SK-N-DZ (cell line): ENCODE measurements around the gene TNFRSF4. TPM values are rescaled to one million over a fixed set of nuclear protein-coding genes. Genes with fewer than 3 reads are reported as not detected.
"Not testable (repeated sequence)": the region's sequence is repeated elsewhere in the genome, so short reads cannot be mapped to it uniquely, and the experiment has no call there.

Source experiments
- DNase-seq: peaks from one replicate; pipeline ENCODE4 v3.0.0-alpha.2; 2015; ENCODE audit warnings: low spot score
- polyA plus RNA-seq, 2 experiments: library from polyadenylated mRNA; depleted of rRNA; stranded (reverse); fragments of >200 nt; gene quantifications; 2 replicates each; pipeline ENCODE4 v1.2.3, GENCODE V29; 2014

Gene TNFRSF4
- 0.10 and 0.36 TPM in 2 replicates for polyA plus RNA-seq (2014; cell fraction: cytosol; rRNA removed)
- polyA plus RNA-seq (2014; cell fraction: nucleus; rRNA removed): 2.2 and 2.8 TPM in 2 replicates

- no peak for DNase-seq
Observed at GRCh38 chr1:1213345-1214265, at the start of gene TNFRSF4. TNFRSF4 (minus strand) TSS chr1:1214153; CDS start chr1:1214127, 26 bp downstream.

- no peak for DNase-seq
Observed at GRCh38 chr1:1262758-1263157, 48.8 kb upstream of the TNFRSF4 start.

DNA sequence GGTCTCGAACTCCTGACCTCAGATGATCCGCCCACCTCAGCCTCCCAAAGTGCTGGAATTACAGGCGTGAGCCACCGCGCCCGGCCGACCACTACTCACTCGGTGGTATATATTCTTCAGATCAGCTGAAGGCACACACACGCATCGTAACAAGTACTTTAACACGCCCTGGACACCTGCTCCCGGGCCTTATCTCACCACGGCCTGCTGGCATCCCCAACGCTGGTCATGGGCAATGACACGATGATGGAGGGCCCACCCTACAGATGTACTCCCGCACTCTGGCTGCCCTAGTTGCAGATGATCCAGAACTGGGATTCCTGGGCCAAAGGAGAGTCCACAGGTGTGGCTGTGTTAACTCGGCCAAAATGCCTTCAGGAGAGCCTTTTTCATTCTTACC lies 48.1 kb upstream of the TNFRSF4 start:
- no peak for DNase-seq

DNA sequence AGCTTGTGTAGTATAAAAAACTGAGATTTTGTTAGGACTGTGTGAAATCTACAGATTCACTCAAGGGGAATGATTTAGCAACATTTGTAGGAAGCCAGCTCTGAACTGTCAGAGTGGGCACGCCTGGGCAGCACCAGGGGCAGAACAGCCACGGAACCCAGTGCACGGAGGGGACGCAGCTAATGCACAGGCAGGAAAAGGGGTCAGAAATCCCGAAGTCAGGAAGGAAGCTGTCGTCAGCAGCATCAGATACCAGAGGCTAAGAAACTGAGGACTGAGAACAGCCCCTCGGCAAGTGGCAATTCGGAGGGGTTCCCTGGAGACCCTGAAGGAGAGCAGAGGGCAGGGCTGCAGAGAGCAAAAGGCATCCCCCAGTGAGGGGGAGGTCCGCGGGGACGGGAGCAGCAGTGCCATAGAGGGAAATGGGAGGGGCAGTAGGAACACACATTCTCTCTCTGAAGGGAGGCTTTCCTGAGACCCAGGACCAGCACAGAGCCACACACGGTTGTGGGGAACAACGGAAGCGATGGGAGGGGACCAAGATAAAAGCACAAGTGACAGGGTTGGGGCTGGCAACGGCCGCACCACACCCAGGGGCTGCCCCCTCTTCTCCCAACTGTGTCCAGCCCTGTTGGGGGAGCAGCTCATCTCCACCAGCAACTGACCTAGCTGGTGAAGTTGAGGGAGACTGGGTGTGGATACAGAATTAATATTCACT lies 47.0 kb upstream of the TNFRSF4 start:
- no peak for DNase-seq

DNA sequence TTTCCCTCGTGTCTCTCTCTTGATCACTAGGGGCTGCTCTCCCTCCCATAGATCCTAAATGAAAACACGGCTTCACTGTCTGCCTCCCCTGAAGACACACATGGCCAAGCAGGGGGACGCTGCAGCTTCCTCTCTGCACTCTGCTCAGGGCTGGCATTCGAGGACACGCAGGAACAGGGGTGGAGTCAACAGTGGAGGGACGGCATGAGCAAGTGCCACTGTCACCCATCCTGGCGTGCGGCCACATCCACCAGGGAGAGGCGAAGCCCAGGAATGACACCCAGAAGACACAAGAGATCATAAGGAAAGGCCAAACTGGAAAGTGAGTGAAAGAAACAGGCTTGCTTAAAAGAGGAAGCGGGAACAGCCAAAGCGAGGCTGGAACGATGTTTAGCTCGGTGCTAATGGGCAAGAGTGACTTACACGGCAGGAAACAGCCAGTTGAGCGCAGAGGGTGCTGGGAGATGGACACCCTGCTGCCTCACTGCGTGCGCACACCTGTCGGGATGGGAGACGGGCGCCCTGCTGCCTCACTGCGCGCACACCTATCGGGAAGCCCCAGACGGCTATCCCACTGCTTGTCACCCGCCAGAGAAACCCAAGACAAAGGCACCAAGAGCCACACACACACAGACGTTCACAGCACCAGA lies 46.1 kb upstream of the TNFRSF4 start:
- no peak for DNase-seq

- no peak for DNase-seq
Observed at GRCh38 chr1:1259540-1259939, 45.6 kb upstream of the TNFRSF4 start.

- no peak for DNase-seq
Observed at GRCh38 chr1:1259119-1259488, 45.2 kb upstream of the TNFRSF4 start.

DNA sequence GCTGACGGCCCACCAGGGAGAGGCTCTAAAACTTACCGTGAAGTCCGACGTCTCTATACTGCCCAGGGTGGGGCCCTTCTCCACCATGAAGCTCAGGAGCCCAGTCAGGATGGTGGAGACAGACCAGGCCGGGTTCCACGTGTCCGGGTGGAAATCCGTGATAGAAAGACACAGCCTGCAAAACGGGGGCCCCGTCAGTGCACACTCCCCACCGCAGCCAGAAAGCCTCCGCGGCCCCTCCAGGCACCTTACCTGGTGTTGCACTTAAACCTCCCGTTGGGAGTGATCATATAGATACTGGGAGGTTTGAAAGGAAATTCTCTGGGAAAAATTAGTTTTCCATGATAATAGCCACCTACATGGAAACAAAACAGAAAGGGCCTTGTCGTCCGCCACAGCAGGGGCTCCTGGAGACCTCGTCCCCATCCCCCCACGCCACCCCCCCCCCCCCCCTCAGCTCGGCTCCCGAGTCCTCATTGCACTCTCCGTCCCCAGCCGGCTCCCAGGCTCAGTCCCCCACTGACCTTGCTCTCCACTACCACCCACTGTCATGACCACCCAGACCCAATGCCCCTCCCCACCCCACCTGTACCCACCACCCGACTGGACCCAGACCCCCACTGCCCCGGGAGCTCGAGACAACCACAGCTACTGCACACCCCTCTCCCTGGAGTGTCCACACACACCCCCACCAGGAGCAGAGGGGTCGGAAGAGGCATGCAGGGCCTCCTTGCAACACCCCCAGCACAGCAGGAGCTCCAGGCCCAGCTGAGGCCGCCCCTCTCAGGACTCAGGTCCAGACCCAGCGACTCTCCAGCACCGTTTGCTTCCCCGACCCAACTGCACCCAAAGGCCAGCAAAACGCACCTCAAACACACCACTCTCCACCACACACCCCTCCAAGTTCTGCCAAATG lies 43.3 kb upstream of the TNFRSF4 start:
- no peak for DNase-seq

- no peak for DNase-seq
Observed at GRCh38 chr1:1255611-1256010, 41.7 kb upstream of the TNFRSF4 start.

DNA sequence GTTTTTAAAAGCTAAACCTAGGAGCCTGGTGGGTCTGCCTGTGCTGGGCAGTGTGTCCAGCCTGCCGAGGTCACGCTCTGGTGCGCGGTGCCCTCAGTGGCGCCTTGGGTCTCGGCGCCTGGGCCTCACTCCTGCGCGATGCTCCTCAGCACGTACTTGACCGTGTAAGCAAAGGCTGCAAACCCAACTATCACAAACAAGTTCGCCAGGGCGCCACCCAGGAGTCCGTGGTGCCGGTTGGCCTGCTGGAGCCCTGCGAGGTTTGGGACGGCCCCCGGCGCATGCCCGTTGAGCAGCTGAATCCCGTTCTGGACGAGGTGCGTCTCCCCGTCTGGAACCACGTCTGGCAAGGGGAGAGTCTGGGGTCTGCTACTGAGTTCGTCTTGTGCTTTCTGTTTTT lies 41.1 kb upstream of the TNFRSF4 start:
- no peak for DNase-seq

DNA sequence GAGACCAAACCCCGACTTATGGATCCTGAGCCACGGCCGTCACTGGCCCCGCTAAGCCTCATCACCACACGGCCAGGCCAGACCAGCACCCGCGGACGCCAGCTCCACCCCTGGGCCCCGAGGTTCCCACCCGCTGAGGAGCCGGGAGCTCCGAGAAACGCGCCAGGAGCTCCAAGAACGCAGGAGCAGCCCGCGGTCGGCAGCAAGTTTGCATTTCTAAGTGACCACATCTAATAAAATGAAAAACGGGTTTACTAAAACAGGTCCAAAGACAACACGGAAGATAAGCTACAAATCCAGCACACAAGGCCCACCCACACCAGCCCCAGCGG lies 40.7 kb upstream of the TNFRSF4 start:
- no peak for DNase-seq

DNA sequence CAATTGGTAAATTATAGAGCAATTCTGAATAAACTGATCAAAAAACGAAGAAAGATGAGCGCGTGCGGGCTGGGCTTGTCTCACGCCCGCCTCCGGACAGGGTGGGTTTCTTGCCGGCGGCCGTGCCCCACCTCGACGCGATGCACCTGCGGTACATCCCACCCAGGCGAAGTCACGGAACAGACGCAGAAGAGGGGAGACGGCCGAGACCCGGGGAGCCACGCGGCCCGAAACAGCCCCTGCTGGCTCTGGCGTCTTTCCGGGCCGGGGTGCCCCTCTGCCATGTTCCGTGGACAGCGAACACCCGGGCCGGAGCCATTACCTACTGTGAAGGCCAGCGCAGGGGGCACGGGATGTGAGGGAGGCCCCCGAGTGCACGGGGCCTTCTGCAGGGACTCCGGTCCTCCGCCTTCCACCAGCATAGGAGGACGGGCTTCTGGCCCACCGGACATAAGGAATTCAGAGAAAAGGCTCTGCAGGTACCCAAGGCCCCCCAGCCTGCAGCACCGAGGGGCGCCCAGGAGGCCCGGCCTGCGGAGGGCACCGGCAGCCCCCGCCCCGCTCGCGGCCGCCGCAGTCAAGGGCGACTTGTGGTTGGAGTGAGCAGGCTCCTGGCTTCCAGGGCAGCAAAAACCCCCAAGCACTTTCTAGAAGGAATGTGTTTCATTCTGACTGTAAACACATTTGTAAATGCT lies 40.2 kb upstream of the TNFRSF4 start:
- no peak for DNase-seq

GRCh38 chr1:1253314-1253713 lies 39.4 kb upstream of the TNFRSF4 start:
- DNase-seq: no peak

GRCh38 chr1:1250786-1251284 lies 36.9 kb upstream of the TNFRSF4 start:
- DNase-seq: no peak

DNA sequence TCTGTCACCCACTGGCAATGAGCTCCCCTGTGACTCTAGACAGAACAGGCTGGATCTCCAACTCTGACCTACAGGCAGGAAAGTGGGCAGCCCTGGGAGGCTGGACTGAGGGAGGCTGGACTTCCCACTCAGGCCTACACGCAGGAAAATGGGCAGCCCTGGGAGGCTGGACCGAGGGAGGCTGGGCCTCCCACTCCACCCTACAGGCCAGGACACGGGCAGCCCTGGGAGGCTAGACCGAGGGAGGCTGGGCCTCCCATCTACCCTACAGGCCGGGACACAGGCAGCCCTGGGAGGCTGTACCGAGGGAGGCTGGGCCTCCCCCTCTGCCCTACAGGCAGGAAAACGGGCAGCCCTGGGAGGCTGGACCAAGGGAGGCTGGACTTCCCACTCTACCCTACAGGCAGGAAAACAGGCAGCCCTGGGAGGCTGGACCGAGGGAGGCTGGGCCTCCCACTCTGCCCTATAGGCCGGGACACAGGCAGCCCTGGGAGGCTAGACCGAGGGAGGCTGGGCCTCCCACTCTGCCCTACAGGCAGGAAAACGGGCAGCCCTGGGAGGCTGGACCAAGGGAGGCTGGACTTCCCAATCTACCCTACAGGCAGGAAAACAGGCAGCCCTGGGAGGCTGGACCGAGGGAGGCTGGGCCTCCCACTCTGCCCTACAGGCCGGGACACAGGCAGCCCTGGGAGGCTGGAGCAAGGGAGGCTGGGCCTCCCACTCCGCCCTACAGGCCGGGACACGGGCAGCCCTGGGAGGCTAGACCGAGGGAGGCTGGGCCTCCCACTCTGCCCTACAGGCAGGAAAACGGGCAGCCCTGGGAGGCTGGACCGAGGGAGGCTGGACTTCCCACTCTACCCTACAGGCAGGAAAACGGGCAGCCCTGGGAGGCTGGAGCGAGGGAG lies 34.3 kb upstream of the TNFRSF4 start:
- DNase-seq: not testable (repeated sequence)

- no peak for DNase-seq
Observed at GRCh38 chr1:1247341-1247913, 33.5 kb upstream of the TNFRSF4 start.

DNA sequence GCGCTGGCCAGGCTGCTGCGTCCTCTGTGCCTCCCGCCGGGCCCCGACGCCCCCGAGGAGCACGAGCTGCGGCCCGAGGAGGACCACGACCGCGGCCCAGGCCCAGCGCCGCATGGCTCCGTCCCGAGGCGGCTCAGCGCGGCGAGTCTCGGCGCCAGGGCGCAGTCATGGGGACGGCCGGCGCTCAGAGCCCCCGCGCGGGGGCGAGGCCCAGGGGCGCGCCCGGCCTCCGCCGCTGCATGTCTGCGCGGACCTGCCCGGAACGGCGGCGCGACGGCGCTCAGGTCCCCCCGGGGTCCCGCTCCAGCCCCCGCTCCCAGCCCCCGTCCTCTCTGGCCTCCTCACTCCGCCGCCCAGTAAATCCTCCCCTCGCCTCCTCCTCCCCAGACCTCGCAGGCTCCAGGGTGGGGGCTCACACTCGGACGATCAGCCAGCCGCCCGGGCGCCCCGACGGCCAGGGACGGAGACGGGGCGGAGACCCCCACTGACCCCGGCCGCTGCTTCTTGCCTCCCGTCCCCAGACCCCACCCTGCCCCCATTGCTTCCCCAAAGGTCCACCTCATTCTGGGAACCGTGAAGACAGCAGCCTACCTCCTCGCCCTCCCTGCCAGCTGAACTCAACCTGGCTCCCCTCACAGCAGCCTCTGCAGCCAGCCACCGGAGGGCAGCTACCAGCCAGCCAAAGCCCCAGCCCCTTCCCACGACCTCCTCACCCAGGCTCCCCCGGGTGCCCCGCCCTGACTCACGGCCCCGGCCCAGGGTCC lies 32.8 kb upstream of the TNFRSF4 start, which contains the start of gene C1QTNF12:
Gene C1QTNF12 (minus strand): TSS at position 146 of the 764 bp plus-strand sequence. CDS start 32 bp downstream, at position 114.
- no peak for DNase-seq
